ENCODE measurements around the gene GCH1.
"Not testable (repeated sequence)": the region's sequence is repeated elsewhere in the genome, so short reads cannot be mapped to it uniquely, and the experiment has no call there.

Gene GCH1

DNA sequence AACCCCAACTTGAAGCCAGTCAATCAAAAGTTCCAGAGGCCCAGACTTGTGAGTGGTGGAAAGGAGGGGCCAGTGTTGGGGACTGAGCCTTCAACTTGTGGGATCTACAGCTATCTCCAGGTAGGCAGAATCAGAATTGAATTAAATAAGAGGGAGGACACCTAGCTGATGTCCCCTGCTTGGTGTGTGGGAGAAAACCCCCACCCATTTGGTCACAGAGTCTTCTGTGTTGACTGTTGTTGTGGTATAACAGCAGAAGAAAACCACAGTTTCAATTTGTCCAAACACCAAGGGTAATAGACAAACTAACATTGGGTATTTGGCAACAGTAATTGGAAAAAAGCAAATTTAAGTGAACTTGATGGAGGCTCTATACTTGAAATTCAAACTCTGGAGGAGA, 3.4 kb upstream of the GCH1 start:
- DNase-seq = no peak

DNA sequence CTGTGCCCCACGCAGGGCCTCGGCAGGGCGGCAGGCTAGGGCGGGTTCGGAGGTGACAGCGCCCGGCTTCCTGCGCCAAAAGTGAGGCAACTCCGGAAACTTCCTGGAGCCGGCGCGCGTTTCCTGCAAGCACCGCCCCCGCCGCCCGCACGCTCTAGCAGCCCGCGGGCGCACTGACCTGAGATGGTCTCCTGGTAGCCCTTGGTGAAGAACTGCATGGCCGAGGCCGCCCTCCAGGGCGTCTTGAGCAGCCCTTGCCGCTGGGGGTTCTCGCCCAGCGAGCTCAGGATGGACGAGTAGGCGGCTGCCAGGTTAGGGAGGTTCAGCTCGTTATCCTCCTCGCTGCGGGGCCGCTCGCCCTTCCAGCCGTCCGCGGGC, 494 bp downstream of the GCH1 start:
- DNase-seq = peak; percentile 76

DNA sequence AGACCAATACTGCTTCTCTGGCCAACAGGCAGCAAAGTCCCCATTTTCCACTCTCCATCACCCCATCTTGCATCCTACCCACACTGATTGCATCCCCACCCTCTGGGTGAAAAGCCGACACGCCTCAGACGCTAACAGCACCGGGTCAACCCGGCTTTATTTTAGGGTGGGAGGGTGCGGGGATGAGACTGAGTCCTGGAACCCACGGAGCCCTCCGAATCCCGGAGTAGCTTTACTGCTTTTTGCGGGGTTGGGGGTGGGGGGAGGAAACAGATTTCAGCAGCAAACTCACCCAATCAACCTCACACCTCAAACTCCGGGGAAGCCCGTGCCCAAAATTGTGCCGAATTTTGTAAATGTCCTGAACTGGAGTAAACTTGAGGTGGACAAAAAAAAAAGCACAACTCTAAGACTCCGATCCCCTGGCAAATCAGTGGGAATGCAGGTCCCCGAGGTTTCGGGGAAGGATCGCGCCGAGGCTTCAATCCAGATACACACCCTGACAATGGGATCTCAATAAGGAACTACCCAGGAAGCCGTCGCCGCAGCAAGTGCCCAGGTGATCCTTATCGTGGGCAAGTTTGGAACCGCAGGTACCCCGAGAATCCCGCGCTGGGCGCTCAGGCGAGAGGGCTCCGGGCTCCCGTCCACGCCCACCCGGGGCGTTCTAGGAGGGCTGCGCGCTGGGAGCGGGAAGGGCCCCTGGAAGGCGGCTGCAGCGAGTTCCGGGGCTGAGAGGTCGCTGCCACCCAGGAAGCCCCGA, 1.1 kb downstream of the GCH1 start:
- peak; percentile 14 for DNase-seq

DNA sequence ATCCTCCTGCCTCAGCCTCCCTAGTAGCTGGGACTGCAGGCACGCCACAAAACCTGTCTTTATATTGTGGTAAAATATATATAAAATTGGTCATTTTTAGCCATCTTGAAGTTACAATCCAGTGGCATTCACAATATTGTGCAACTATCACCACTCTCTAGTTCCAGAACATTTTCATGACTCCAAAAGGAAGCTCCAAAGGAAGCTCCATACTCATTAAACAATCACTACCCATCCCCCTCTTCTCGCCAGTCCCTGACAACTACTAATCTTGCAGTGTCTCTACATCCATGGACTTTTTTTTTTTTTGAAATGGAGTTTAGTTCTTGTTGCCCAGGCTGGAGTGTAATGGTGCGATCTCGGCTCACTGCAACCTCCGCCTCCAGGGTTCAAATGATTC, 3.1 kb downstream of the GCH1 start:
- no peak for DNase-seq

DNA sequence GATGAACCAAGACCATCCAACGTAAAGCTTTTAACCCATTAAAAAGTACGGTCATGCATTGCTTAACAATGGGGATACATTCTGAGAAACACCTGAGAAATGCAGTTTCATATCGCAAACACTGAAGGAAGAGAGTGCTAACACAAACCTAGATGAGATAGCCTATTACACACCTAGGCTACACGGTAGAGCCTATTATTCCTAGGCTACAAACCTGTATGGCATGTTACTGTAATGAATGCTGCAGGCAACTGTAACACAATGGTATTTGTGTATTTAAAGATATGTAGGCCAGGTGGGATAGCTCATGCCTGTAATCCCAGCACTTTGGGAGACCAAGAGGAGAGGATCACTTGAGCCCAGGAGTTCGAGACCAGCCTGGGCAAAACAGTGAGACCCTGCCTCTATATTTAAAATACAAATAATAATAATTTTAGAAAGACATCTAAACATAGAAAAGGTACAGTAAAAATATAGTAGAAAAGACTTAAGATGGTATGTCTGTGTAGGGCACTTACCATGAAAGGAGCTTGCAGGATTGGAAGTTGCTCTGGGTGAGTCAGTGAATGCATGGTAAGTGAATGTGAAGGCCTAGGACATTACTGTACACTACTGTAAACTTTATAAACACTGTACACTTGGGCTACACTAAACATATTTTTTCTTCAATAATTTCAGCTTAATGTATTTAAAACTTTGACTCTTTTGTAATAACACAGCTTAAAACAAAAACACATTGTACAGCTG, 4.6 kb downstream of the GCH1 start:
- DNase-seq = not testable (repeated sequence)

DNA sequence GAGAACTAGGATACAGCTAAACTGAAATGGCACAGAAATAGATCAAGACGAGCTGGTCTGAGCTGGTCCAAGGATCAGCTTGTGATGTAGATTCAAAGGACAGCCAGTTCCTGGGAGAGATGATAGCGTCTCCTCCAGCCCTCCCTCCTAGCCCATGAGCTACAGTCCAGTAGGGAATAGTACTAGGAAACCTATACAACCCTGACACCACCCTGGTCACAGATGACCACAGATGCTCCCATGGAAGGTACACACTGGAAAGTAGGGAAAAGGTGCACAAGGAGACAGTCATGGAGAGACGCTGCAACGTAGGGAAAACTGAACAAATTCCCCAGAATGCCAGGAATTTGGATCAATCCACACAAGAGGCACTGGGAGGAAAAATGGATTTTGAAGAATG, 6.9 kb downstream of the GCH1 start:
- no peak for DNase-seq

DNA sequence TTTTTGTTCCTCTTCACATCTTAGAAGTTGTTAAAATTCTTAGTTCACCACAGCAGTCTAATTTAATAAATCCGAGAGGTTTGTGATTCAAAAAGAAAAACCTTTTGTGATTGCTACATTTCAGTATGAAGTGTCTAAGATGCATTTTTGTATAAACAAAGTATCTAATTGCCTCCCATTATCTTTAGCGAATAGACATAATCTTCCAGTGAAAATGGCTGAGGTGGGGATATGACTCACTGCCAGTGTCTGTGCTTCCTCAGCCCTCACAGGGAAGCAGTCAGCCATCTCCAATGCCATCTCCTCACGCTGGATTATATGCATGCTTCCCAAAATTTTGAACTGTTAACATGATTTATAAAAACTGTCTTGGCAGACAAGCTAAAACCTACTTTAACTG, 7.6 kb downstream of the GCH1 start:
- no peak for DNase-seq

DNA sequence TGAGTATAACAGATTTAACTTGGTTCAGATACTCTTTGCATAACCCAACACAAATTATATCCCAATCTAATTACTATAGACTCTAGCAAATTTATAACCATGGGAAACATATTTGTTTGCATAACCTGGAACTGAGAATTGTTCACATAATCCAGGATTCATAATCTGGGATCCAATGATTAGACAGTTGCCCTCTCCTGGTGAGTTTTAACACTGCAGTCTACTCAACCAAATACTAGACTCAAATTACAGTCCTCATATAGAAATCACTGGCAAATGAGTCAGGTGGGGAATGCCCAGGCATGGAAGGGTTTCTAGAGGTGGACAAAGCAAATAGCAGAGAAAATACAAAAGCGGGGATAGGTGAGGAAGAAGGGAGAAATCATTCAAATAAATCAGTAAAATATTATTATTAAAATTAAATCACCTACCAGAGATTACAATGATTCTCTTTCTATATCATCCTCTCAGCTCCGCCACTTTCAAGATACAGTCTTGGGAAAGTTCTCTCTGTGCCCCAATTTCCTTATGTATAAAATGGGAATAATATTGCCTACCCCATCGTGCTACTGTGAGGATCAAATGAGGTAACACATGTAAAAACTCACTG, 9.4 kb downstream of the GCH1 start:
- DNase-seq = no peak

DNA sequence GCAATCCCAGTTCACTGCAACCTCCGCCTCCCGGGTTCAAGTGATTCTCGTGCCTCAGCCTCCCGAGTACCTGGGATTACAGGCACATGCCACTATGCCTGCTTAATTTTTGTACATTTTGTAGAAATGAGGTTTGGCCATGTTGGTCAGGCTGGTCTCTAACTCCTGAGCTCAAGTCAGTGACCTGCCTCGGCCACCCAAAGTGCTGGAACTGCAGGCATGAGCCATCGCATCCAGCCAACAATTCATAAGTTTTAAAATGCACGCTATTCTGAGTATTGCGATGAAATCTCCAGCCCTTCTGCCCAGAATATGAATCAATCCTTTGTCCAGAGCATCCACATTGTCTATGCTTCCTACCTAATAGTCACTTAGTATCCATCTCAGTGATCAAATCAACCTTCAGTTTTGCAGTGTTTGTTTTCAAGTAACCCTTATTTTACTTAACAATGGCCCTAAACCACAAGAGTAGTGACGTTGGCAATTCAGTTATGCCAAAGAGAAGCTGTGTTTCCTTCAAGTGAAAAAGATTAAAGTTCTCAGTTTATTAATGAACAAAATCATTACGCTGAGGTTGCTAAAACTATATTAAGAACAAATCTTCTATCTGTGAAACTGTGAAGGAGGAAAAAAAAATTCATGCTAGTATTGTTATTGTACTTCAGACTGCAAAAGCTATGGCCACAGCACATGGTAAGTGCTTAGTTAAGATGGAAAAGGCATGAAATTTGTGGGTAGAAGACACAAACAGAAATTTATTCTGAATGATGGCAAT, 11.0 kb downstream of the GCH1 start:
- DNase-seq = no peak

DNA sequence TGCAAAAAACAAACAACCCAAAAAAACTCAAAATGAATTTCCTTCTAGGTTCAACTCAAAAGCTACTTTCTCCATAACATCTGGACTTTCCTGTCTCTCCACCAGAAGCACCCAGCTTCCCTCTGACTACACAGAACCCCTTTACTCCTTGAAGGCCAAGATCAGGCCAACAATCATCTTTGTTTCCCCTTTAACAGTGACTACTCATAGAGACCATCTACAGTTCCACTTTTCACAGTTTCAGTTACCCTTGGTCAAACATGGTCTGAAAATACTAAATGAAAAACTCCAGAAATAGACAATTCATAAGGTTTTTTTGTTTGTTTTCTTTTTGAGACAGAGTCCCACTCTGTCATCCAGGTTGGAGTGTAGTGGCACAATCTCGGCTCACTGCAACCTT, 11.8 kb downstream of the GCH1 start:
- no peak for DNase-seq

DNA sequence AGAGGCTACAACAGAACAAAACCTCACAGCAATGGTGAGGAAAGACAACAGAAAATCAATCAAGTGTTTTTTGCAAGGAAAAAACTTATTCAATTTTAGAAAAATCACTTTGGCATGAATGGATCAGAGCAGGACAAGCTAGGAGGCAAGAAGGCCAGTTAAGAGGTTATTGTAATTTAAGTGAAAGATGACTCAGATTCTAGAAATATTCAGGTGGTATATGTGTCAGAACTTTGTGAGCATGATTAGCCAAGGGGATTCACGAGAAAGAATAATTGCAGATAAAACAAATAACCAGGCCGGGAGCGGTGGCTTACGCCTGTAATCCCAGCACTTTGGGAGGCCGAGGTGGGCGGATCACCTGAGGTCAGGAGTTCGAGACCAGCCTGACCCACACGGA, 12.7 kb downstream of the GCH1 start:
- DNase-seq = no peak

DNA sequence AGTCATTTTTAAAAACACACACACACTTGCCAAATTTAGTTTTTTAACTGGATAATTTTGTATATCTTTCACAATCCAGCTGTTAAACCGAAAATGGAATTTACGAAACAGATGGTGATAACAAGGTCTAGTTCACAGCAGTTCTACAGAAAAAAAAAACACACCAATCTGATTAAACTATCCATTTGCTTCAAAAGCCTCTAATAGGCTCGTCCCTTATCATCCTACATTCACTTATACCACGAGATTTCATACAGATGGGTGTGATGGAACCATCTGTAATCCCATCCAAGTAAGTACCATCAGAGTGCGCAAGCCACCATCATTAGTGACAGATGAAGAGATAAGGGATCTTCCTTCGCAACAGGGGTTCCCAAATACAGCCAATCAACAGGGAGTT, 20.1 kb downstream of the GCH1 start:
- DNase-seq = no peak

DNA sequence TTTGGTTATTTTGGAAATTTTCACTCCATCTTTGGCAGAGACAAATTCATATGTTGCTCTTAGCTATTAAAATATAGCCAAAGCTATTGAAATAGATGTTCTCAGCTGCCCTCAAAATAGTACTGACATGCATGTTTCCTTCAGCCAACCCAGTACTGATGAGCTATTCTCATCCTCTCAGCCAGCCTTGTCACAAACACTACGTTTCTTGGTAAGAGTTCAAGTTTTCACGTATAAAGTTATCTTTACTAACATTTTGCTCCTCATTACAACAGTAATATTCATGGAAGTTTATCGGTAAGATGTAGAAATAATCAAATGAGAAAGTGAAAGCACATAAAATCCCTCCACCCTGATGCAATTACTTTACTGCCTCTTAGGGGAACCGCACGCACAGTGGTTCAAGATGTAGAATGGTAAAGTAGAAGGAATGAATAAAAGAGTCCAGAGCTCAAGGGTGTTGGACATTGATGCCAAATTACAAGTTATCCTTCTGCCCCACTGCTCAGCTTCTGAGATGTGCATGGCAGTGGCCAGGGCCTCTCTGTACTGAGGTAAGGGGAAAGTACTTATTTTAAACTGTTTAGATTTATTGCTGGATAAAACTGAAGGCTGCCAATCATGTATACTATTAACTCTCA, 20.7 kb downstream of the GCH1 start:
- DNase-seq = no peak

DNA sequence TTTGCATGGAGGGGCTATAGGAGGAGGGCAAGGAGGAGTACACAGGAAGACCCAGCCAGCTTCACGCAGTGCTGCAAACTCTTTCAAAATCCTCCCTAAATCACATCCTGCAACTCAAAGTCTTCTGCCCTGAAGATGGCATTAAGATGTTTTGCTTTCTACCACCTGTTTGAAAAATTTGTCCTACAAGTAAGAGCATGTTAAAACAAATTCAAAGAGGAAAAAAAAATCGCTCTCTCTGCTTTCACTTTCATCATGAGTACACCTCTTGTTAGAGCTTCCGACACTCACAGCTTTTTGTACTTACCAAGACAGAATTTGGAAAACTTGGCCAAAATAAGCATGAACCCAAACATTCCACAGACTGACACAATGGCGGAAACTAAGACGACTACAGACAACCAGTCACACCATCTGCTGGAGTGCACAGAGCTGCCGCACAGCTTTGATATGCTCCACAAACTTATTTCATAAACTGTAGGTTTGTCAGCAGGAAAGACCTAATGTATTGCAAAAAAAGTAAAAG, 21.3 kb downstream of the GCH1 start:
- DNase-seq = no peak

DNA sequence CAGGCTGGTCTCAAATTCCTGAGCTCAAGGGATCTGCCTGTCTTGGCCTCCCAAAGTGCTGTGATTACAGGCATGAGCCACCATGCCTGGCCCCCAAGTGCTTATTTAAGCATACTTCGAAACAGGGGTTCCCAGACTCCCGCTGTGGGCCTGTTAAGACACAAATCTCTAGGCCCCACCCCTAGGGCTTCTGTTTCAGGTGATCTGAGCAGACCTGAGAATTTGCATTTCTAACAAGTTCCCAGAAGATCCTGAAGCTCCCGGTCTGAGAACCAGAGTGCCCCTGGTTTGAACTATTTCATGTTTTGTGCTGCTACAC, 25.0 kb downstream of the GCH1 start:
- no peak for DNase-seq

DNA sequence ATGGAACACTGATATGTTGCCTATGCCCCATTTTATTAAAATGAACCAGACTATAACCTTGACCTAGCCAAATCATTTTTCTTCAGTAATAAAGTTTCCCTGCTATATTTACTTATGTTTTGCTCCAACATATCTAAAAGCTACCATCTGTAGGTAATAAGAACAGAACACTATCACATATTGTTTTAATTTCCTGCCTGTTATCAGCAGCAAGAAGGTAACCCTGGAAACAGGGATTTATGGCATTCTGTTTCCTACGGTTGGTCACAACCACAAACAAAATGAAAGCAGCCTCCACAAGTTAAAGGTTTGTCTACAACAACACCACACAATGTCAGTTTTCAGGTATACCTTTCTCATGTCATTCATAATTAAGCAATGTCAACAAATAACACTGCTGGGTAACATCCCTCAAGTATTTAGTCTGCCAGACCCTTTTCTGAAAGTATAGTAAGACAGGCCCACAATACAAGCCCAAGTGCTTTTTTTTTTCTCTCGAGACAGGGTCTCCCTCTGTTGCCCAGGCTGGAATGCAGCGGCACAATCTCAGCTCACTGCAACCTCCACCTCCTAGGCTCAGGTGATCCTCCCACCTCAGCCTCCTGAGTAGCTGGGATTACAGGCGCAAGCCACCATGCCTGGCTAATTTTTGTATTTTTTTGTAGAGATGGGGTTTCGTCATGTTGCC, 25.5 kb downstream of the GCH1 start:
- no peak for DNase-seq

DNA sequence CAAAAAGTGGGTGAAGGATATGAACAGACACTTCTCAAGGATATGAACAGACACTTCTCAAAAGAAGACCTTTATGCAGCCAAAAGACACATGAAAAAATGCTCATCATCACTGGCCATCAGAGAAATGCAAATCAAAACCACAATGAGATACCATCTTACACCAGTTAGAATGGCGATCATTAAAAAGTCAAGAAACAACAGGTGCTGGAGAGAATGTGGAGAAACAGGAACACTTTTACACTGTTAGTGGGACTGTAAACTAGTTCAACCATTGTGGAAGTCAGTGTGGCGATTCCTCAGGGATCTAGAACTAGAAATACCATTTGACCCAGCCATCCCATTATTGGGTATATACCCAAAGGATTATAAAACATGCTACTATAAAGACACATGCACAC, 27.0 kb downstream of the GCH1 start:
- not testable (repeated sequence) for DNase-seq

DNA sequence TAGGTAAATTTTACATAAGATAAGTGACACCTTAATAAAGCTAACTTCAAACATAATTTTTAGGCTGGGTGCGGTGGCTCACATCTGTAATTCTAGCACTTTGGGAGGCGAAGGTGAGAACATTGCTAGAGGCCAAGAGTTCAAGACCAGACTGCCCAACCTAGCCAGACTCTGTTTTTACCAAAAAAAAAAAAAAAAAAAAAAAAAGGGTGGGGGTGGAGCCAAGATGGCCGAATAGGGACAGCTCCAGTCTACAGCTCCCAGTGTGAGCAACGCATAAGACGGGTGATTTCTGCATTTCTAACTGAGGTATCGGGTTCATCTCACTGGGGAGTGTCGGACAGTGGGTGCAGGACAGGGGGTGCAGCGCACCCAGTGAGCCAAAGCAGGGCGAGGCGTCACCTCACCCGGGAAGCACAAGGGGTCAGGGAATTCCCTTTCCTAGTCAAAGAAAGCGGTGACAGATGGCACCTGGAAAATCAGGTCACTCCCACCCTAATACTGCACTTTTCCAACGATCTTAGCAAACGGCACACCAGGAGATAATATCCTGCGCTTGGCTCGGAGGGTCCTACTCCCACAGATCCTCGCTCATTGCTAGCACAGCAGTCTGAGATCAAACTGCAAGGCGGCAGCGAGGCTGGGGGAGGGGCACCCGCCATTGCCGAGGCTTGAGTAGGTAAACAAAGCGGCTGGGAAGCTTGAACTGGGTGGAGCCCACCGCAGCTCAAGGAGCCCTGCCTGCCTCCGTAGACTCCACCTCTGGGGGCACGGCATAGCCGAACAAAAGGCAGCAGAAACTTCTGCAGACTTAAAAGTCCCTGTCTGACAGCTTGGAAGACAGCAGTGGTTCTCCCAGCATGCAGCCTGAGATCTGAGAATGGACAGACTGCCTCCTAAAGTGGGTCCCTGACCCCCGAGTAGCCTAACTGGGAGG, 32.2 kb downstream of the GCH1 start:
- DNase-seq = peak; percentile 25

DNA sequence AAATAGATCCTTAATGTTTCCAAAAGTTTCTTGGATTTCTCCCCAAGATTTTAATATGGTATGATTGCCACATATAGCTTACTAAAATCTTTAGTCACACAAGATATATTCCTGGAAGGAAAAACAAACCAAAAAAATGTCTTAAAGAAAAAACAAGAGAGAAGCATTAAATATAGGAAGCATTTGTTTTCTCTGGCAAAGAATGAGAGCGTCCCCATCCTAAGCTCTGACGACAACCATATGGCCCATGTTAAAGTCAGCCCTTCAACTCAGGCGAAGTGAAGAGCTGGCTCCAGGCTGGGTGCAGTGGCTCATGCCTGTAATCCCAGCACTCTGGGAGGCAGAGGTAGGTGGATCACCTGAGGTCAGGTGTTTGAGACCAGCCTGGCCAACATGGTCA, 35.6 kb downstream of the GCH1 start:
- DNase-seq = no peak

DNA sequence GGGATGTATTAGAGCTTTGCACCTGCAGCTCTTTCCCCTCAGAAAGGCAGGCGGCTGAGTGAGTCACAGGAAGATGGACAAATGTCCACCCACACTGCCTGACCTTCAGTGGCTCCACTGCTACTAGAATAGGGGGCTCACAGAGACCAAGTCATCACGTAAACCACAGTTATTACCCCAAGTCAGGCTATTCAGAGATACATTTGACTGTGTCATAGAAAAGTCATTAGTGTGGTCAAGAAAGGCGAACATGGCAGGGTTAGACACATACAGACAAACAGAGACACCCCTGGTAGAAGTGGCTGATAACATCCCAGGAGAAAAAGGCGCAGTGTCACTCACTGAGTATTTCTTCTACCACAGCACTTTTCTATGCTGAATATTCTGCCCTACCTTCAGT, 36.0 kb downstream of the GCH1 start:
- DNase-seq = no peak

DNA sequence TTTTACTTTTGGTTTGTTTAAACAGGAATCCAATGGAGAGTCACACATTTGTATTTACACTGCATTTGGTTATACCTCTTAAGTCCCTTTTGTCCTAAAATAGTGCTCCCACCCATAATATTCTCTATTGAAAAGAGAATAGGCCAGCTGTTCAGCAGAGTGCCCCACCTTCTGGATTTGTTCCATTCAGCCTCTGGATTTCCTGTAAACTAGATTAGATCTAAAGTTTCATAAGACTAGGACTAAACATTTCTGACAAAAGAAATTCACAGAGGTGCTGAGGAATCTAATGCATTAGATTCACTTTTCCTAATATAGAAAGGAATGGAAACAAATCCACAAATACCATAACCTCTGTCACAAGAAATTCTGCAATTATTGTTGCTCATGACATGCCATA, 38.1 kb downstream of the GCH1 start:
- DNase-seq = no peak

Data from activated effector memory CD4-positive, alpha-beta T cell treated with Interleukin-2 at 50 U/mL for 16 hours (primary cell).